Measurements from ENCODE around the gene DSTYK.

- TF ChIP-seq CTCF (IDR thresholded peaks at IDR 0.05) (no peak), POLR2A (IDR thresholded peaks at IDR 0.05) (no peak)
Observed at GRCh38 chr1:205127646-205128045, 83.9 kb downstream of the DSTYK start.
